ENCODE data around the gene BRK1.

GRCh38 chr3:10081871-10082270 lies 33.6 kb upstream of the BRK1 start:
- no peak for TF ChIP-seq EZH2phosphoT487 (conservative IDR thresholded peaks at IDR 0.05; ENCODE audit: low read length)
- no peak for TF ChIP-seq CTCF (IDR thresholded peaks at IDR 0.05; ENCODE audit: insufficient read depth, low read length, poor library complexity, severe bottlenecking)

All from SU-DHL-6 (cell line).